HG03135 (cell line): Measurements from ENCODE around the gene RHEB.

Experiments used
- ATAC-seq: cut with Tn5 transposase; IDR thresholded peaks from one replicate; pipeline ENCODE4 v1.9.1; 2021; ENCODE audit warnings: mild to moderate bottlenecking, moderate library complexity; ENCODE audit not compliant: unreplicated experiment

Gene RHEB

DNA sequence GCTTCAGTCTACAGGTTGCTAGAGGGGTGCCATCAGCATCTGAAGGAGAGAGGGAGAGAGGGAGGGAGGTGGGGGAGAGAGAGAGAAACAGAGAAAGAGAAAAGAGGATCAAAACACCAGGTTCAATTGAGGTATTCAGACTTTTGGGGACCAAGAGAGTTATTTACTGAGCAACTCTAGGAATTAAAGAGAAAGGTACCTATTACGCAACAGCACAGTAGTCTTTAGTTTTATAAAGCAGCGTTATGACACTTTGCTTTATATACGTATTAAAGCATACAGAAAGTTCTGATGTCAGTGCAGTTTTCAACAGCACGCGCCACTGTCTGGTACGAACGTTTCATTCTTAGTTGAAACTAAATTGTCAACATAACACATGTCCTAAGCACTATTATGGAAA lies 41.8 kb downstream of the RHEB start:
- ATAC-seq = no peak

DNA sequence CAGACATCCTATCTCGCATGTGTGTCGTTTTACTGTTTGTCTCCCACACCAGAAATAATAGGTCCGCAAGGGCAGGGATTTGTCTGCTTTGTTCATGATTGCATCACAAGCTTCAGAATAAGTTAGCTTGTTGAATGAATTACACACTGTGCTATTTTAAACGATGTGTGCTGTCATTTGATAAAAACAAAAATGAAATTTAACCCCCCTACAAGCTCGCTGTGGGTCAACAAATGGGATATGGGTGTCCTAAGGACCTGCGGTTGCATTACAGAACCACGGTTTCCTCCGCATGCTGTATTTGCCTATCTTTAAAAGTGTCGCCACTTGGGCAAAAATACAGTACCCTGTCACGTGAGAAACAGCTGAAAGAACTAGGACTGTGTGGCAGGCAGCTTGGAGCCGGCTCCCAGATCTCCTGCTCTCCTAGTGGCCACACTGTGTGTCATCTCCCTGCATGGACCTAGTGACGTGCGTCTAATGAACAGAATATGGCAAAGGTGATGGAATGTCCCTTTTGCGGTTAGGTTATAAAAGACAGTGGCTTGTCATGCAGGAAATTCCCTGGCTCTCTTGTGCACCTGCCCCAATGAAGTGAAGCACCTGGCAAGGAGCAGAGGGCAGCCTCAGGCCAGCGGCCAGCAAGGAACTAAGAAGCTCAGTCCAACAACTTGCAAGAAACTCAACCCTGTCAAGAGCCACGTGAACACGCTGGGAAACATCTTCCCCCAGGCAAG lies 46.9 kb downstream of the RHEB start:
- no peak for ATAC-seq

DNA sequence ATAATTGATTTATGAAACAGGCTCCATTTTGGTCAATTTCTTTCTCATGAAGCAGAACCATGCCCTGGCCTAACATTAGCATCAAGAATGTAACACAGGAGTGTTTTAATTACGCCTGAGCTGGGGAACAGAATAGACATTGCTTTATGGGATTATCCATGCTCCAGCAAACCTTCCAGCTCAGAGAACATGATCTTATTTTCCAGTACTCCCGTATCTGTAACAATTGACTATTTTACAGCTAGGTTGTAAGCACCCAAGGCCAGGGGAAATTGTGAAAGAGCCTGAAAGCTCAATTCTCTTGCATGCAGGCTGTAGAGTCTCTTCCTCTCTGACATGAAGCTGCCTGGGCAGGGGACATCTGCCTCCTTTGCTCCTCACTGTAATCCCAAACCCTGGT lies 49.0 kb downstream of the RHEB start:
- no peak for ATAC-seq

DNA sequence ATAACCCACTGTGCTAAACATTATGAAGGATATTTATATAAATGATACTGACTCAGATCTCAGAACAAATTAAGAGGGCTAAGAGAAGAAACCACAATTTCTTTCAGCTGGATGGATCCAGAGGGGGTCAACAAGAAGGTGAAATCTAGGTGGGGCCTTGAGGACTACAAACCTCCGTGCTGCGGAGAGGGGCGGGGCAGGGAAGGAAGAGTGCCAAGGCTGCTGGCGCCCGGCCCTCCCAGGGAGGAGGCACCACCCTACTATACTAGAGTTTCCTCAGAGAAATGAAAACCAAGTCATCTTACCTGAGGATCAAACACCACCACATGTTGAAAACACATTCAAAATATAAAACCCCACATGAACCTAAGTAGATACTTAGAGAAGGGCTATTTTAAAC lies 50.4 kb downstream of the RHEB start:
- no peak for ATAC-seq

DNA sequence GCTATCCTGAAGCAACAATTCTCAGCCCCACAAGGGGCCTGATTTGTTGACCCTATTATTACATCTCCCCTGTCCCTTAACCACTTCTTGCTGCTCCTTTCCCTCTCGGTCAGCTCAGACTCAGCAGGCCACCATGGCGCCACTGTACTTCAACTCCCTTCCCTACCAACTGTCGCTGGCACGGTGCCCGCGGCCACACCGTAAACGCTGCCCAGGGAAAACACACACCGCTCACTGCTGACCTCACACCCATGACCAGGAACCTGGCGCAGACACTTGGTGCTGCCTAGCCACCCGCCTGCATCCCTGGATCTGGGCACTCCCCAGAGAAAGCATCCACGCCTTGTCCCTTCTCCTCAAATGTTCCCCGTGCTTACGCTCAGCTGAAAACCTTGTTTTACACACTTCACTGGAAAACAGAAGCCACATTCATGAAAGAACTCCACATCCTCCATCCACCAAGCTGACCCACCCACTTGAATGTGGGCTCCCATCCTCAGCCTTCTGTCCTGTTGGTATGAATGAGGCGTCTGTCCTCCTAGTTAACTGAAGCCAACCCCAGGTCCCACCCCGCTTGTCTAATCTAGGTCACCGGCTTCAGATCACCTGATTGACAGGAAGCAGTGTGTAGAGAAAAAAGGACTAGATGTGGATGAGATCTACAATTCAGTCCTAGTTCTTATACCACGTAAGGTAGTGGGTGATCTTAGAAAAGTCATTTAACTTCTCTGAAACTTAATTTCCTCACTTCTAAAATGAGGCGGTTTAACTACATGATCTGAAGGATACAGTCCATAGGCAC lies 51.3 kb downstream of the RHEB start:
- no peak for ATAC-seq

DNA sequence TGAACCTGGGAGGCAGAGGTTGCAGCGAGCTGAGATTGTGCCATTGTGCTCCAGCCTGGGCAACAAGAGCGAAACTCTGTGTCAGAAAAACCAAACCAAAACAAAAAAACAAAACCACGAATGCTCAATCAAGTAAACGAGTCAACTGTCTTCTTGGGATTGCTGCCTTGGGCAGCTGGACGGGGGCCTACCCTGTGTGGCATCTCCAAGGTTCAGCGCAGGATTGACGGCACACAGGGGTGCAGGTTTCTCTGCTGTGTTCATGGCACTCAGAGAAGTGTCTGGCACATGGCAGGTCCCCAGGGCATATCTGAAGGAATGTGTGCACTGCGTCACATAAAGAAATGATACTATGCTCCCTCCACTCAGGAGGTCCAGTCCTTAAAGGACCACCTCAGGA lies 54.5 kb downstream of the RHEB start:
- no peak for ATAC-seq

DNA sequence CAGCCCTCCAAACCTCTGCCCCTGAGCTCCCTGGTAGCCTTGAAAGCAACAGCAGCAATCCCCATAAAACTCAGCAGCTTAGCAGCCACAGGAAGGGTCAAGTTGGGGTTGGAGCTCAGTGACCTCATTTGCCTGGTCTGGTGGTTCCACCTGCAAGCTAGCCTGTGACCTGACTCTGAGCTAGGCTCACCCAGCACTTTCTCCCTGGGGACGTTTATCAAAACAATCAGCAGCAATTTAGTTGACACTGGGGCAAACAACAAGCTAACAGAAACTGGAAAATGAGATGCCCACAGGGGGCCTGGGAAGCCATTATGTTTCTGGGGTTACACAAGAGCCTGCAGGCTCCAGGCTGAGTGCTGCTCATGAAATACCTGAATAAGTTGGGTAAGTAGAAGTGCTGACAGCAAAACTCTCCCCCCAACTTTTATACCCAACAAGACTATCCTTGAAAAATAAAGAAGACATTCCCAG lies 57.4 kb downstream of the RHEB start:
- no peak for ATAC-seq

DNA sequence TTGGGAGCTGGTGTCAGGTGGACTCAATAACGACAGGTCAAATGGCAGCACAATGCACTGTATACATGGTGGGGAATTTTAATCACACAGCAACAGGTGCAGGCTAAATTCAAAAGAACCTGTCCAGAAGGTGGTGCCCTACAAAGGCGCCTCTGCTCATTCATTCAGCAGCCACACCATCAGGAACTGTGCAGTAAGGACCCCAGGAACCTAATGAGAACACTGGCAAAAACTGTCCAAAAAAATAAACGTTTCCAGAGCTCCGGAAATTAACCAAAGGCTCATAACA lies 57.8 kb downstream of the RHEB start:
- no peak for ATAC-seq

DNA sequence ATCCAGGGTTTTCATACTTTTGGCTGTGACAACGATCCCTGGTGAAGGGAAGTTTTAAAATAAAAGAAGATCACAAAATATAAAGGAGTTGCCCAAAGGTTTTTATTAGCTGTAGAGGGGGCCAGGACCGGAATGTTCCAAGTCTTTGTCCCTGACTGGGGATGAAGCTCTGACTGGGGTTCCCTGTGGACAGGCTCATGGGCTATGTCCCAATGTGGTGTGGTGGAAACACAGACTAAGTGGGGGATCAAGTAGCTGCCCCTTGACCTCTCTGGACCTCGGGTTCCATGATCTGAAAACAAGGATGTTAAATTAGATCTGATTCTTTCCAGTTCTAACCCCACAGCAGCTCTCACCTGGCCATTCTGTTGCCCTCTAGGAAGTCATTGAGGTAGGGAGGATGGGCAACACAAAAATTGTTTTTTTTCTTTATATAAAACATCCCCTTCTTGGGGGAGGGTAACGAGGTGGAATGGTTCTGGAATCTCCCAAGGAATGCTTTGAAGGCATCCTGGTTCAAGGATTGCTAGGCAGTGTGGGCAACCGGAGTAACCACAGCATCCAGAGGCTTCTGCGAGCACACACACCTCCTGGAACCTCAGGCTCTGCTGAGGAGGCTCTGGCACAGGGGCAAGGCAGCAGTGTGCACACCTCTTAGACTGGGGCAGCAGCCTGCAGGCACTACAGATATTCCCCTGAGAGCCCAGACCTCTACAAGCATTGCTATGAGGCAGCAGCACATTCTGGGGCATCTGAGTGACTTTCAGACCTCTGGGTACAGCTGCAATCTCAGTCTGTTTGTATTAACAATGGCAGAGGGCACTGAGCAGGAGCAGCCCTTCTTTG lies 58.4 kb downstream of the RHEB start:
- no peak for ATAC-seq

DNA sequence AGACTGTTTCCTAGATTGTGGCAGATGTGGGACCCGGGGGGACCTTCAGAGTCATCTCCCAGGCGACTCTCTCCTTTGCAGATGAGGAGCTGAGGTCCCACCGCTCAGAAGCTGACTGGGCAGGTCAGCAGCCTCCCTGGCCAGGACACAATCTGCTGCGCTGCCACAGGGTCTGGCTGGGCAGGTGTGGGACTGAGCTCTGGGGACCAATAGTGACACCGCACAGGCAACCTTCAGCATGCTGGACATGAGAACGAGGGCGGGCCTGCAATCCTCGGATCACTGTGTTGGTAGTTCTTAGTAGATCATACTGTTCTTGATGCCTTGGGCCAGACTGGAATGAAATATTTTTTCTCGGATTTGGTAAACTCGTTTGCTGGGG lies 59.2 kb downstream of the RHEB start:
- ATAC-seq = no peak

DNA sequence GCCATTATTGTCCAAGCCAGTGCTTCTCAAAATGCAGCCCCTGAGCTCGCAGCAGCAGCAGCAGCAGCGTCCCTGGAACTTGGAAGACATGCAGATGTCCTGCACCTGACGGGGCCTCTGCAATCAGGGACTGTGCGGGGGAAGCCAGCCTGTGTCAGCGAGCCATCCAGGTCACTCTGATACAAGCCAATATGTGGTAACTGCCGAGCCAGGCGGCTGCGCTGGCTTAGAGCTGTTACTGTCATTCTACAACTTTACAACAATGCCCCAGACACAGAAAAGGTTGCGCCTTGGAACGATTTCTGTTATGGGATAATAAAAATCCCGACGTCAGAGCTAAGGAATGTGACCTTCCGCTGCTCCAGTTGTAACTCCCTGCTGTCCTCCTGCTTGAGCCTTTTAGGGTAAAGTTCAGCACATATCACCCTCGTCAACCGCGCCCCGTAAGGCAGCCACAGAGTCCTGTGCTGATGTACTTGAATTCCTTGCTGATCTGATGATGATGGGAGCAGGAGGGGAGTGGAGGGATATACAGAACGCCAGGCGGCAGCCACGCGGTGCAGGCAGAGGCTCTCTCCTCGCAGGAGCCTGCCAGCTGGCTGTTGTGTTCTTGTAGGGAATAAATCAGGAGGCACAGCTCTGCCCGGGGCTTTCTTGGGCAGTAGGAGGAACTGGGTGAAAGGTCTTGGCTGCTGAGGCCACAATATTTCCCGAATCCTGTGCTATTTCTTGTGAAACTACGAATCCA lies 59.8 kb downstream of the RHEB start:
- no peak for ATAC-seq

DNA sequence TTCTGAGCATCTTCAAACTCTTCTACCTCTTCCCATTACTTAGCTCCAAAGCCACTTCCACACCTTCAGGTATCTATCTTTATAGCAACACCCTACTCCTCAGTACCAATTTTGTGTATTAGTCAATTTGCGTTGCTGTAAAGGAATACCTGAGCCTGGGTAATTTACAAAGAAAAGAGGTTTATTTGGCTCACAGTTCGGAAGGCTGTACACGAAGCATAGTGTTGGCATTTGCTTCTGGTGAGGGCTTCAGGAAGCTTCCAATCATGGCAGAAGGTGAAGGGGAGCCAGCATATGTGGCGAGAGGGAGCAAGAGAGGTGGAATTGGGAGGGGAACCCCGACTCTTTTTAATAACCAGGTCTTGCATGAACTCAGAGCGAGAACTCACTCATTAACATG lies 62.2 kb downstream of the RHEB start:
- ATAC-seq = no peak

DNA sequence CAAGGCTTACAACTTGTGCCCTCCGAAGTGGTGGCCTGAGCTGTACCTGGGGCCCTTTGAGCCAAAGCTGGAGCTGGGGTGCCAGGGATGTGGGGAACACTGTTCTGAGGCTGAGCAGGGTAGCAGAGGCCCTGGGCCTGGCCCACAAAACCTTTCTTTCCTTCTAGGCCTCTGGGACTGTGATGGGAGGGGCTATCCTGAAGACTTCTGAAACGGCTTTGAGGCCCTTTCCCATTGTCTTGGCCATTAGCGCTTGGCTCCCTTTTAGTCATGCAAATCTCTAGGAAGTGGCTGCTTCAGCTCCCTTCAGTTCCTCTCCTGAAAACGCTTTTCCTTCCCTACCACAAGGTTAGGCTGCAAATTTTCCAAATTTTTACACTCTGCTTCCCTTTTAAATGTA lies 62.9 kb downstream of the RHEB start:
- ATAC-seq = no peak

DNA sequence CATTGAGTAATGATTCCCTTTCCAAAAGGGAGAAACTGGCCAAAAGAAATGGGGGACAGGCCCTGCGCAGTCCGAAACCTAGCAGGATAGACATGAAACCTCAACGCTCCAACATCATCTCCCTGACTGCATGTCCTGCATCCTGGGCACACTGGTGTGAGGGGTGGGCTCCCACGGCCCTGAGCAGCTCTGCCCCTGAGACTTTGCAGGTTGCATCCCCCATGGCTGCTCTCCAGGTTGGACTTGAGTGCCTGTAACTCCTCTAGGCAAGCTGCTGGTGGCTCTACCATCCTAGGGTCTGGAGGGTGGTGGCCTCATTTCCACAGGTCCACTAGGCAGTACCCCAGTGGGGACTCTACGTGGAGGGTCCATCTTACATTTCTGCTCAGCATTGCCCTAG lies 63.4 kb downstream of the RHEB start:
- ATAC-seq = no peak

DNA sequence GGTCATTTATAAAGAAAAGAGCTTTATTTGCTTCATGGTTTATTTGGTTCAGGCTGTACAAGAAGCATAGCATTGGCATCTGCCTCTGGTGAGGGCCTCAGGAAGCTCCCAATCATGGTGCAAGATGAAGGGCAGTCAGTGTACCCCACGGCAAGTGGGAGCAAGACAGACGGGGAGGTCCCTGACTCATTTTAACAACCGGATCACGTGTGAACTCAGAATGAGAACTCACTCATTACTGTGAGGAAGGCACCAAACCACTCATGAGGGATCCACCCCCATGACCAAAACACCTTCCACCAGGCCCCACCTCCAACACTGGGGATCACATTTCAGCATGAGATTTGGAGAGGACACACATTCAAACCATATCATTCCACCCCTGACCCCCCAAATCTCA lies 64.0 kb downstream of the RHEB start:
- no peak for ATAC-seq

DNA sequence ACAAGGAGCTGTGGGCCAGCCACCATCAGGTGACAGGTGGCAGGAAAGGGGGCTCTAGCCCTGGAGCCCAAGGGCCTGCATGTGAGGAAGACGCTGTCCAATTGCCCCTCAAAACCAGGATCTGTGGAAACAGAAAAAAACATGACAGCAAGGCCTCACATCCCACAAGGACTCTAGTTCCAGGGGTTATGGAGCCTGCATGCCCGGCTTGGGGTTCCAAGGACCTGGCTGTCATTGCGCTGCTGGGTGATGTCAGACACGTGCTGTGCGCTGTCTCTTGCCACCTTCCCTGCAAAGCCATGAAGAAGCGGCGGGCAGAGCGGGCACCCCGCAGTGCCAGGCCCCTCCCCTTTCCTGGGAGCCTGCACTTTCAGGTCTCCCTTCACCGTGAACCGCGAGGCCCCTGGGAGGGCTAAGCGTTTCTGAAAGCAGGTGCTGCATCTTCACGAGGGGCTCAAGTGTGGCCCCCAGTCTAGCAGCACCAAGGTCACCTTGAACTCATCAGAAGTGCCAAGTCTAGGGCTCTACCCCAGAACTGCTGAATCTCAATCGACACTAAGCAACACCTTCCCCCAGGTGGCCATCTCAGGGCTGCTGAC lies 64.7 kb downstream of the RHEB start:
- no peak for ATAC-seq

DNA sequence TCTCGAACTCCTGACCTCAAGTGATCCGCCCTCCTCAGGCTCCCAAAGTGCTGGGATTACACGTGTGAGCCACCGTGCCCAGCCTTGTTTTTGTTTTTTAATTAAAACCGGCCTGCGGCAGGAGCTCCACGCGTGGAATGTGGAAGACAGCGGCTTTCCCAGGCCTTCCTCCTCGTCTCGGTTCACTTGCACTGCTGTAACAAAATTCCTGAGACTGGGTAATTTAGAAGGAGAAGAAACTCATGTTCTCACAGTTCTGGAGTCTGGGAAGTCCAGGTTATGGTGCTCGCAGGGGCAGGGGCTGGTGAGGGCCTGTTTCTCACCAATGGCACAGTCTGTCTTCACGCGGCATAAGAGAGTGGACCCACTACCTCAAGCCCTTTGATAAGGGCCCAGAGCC lies 65.4 kb downstream of the RHEB start:
- no peak for ATAC-seq

DNA sequence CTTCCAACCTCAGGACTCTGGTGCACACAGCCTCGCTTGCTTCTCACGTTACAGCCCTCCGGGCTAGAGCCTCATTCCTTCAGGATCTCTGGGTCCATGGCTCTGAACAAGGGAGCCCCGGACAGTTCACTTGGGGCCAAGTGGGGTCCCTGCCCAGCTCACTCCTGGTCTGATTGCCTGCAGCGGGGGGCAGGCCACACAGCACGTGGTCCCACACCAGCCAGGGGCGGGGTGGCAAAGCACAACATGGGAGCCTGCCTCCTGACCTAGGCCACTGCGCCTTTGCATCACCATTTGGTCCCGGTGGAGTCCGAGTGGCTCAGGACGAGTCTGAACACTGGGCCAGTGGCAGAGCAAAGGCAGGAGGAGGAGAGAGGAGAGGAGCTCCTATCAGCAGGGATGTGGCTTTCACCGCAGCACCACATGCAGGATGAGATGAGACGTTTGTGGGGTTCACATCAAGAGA lies 66.3 kb downstream of the RHEB start:
- ATAC-seq = no peak

DNA sequence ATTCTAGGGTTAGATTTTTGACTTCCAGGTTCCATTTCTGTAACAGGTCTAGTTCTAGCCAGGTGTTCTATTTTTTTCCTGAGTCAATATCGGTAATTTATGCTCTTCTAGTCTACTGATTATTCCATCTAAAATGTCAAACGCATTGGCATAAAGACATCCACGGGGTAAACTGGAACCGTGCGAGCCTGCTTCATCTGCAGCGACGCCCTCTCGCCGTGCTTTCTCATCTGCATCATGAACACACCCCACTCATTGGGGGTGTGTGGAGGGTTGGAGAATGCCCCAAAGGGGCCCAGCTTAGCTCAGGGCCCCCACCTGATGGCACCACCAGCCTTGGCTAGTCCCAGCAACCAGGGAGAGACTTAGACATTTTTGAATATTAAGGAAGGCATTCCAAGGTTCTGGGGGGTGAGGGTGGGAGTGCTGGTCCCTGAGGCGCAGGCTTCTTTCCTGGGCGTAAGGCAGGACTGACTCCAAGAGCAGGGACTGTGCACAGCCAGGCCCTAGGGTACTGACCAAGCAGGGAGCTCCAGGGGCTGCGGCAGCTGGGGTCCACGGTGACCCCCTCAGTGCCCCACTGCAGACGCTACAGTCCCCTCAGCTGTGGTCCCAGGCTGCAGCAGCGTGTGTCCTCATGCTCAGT lies 66.9 kb downstream of the RHEB start:
- no peak for ATAC-seq
